GM10266 (cell line): ENCODE results near the gene MAP3K5.

Experiments used
- DNase-seq: peaks from one replicate; pipeline ENCODE4 v3.0.0; 2012; ENCODE audit errors: extremely low spot score
- CTCF ChIP-seq: IDR thresholded peaks from 2 replicates; pipeline ENCODE4 v1.5.1; 2012; ENCODE audit warnings: mild to moderate bottlenecking, low read depth; ENCODE audit not compliant: control insufficient read depth, insufficient read depth; ENCODE audit errors: missing control alignments

MAP3K5 gene

GRCh38 chr6:136562211-136562610, 230.1 kb downstream of the MAP3K5 start:
- DNase-seq = no peak
- no peak for TF ChIP-seq CTCF

GRCh38 chr6:136553166-136553787, 239.0 kb downstream of the MAP3K5 start:
- no peak for DNase-seq
- no peak for TF ChIP-seq CTCF

GRCh38 chr6:136552054-136552453, 240.2 kb downstream of the MAP3K5 start:
- DNase-seq = no peak
- no peak for TF ChIP-seq CTCF

DNA sequence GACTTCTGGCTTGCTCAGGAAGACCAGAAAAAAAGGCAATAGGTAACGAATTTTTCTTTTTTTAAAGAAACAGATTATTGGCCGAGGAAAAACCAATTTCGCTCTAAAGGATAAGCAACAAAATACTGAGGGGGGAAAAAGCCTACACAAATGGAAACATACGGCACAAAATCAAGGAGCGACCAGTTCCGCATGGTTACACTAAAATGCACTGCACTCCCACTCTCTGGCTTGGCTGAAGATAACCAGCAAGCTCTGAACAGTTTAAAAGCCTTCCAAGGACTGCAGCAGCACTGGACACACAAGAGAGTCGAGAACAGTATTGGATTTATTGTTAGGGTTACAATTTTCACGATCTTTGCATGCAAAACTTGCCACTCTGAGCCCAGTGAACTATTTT, 241.2 kb downstream of the MAP3K5 start:
- DNase-seq = peak; percentile 29
- TF ChIP-seq CTCF = no peak

GRCh38 chr6:136550330-136551071, 241.8 kb downstream of the MAP3K5 start, which contains the start of gene MAP7:
TSS of gene MAP7 (minus strand) at chr6:136550422. CDS start at chr6:136550408, 14 bp downstream.
- DNase-seq = peak; percentile 87
- peak; percentile 94 for TF ChIP-seq CTCF

- peak; percentile 73 for DNase-seq
- no peak for TF ChIP-seq CTCF
Observed at GRCh38 chr6:136550045-136550329, 242.3 kb downstream of the MAP3K5 start.

DNA sequence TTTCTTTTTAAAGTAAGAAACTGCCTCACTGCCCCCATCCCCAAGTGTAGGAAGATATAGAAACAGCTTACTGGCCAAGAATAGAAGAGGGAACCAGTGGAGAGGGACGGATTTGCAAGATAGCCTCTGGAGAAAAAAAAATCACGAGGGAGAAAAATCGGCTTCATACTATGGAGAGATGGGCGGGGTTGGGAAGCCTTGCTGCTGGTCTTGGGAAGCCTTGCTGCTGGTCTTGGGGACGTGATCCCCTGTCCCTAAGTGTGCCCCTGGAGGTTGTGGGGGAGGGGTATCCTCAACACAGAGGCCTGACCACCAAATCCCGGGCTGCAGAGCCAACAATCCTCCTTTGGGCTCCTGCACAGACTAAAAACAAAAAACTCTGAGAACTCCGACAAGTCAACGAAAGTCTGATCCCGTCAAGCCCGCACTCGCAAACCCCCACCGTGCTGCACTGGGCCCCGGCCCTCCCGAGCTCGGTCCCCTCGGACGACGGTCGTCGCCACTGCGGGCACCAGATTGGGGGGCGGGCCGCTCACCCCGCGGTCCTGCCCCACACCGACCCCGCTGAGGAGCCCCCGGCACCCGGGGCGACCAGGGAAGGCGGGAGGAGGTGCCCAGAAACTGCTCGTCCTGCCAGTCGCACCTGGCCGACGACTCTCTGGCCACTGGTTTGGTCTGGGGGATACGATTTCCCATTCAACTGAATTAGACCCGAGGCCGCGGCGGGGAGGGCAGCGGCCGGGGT, 242.8 kb downstream of the MAP3K5 start:
- no peak for TF ChIP-seq CTCF
- peak; percentile 23 for DNase-seq
